GM21619 (cell line): ENCODE results near the gene ANXA11.
"Not testable (repeated sequence)": the region's sequence is repeated elsewhere in the genome, so short reads cannot be mapped to it uniquely, and the experiment has no call there.

Experiments
- ATAC-seq: cut with Tn5 transposase; IDR thresholded peaks from one replicate; pipeline ENCODE4 v1.9.1; 2021; ENCODE audit not compliant: unreplicated experiment

The ANXA11 gene

DNA sequence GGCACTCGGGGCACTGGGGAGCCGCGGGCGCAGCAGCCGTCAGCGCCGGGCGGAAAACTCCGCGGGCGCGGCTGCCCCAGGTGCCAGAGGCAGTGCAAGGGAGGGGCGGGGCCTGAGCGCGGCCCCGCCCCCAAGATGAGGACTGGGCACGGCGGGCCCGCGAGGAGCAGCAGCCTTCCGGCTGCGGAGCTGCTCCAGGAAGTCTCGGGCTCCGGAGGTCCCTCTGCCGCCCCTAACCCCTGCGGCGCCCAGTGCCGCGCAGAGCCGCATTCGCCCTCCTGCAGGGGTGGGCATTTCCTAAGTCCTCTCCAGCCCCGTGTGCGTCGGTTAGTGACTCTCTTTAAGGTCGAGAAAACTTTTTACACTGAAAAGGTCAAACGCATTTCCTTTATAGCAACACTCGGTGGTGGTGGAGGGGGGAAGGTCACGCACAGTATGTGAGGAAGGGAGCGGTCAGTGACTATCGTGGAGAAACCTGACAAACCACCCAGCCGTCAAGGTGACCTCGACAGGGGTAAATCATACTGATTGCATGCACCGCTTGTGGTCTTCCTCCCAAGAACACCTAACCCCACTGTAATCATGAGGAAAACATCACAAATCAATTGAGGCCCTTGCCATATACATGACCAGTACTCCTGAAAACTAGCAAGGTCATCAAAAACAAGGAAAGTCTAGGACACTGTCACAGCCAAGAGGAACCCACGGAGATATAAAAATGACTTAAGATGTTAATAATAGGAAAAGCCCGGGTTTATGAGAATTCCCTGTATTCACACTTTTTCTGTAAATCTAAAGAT, at the start of gene ANXA11:
TSS of gene ANXA11 (minus strand) at position 61 of the 800 bp plus-strand sequence. CDS start 32,676 bp downstream, outside the sequence.
- ATAC-seq = peak; percentile 83

- not testable (repeated sequence) for ATAC-seq
Observed at GRCh38 chr10:80254726-80255125, 49.4 kb upstream of the ANXA11 start.

DNA sequence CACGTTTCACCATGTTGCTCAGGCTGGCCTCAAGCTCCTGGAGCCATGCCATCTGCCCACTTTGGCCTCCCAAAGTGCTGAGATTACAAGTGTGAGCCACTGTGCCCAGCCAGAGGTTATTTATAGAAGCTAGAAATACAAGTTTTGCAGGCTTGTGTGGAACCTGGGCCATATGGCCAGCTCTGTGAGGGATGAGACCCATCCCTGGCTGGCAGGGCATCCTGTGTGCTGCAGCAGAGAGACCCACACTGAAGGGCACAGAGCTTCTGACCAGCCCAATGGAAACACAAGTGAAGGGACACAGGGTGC, 48.6 kb upstream of the ANXA11 start:
- not testable (repeated sequence) for ATAC-seq

DNA sequence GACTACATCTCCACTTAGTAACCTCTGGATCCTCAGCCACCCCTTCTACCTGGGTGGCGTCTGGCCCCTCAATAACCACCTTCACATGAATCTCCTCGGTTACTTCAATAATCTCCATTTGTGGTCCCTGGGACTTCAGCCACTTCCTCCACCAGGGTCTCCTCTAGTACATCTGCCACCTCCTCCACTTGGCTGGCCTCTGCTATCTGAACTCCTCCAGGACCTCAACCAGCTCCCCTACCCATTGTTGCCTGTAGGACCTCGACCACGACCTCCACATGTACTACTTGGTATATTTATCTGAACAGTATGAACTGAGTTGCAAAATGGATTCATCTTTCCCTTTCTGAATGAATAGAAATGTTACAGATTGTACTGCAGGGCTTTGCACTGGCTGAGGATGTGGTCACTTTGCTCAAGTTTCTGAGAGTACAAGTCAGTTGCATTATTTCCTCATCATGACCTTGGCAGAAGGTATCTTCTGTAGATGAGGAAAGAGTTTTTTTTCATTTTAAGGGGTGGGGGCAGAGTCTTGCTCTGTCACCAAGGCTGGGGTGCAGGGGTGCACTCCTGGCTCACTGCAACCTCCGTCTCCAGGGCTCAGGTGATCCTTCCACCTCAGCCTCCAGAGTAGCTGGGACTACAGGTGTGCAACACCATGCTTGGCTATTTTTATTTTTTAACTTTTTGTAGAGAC, 48.1 kb upstream of the ANXA11 start:
- ATAC-seq = peak; percentile 93

DNA sequence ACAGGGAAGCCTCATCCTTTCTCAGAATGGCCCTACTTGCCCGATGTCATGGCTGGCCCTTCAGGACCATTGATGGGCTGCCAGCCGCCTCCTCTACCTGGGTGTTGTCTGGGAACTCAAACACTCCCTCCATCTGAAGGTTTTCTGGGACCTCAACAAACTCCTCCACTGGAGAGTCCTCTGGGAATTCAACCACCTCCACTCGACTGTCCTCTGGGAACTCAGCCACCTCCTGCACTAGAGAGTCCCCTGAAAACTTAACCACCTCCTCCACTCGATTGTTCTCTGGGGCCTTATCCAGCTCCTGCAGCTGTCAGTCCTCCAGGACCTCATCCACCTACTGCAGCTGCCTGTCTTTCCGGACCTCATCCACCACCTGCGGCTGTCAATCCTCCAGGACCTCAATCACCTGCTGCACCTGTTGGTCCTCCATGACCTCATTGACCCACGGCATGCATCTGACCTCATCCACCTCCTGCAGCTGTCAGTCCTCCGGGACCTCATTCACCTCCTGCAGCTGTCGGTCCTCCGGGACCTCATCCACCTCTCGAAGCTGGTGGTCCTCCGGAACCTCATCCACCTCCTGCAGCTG, 47.1 kb upstream of the ANXA11 start:
- no peak for ATAC-seq

GRCh38 chr10:80251703-80252280, 46.5 kb upstream of the ANXA11 start:
- not testable (repeated sequence) for ATAC-seq

DNA sequence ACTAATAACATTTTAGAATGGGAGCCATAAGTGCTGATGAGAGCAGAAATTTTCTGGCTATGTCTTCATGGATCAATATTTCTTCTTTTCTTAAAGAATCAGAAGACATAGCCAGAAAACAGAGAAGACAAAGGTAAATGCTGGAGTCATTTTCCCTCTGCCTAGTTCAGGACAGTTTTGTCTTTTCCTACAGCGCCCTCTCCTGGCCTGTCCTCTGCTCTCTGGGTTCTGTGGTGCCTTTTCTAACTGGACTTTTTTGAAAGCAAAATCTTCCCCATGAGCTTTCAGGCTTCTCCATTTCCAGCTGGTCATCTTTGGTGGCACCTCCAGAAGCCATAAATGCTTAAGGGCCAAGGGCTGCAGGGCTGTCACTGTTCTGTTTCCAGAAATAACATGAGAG, 45.1 kb upstream of the ANXA11 start:
- ATAC-seq = not testable (repeated sequence)

DNA sequence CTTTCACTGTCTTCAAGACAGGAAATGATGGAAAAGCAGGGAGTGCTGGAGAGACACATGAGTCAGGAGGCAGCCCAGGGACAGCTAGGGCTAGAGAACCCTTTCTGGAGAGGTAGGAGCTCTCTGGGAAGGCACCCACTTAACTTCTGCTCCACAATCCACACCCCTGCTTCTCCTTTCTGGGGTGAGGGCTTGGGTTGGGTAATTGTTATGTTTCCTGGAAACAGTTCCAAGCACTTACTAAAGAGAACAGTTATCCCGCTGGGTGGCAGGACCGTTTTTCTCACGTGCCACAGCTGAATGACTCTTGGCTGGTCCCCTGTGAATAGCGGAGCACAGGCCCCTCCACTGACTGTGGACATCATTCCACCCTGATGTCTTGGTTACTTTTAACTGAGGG, 44.6 kb upstream of the ANXA11 start:
- ATAC-seq = not testable (repeated sequence)

DNA sequence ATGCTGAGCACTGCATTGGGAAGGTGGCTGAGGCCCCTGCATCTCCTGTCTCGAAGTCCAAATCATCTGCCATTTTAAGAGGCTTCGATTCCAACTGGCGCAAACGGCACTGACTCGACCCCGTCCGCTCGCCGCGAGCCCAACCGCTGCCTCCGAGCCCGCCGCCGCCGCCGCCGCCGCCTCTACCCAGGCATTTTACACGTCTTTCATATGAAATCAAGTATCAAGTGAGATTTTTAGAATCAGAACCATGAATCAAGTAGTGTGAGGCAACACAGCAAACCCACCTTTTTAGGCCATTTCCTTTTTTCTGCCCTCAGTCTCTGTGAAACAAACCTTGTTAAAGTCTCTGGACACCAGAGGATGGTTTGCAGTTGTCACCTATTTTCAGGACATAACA, 42.3 kb upstream of the ANXA11 start:
- ATAC-seq = not testable (repeated sequence)

- not testable (repeated sequence) for ATAC-seq
Observed at GRCh38 chr10:80244371-80244770, 39.0 kb upstream of the ANXA11 start.

- ATAC-seq = not testable (repeated sequence)
Observed at GRCh38 chr10:80242341-80242740, 37.0 kb upstream of the ANXA11 start.

DNA sequence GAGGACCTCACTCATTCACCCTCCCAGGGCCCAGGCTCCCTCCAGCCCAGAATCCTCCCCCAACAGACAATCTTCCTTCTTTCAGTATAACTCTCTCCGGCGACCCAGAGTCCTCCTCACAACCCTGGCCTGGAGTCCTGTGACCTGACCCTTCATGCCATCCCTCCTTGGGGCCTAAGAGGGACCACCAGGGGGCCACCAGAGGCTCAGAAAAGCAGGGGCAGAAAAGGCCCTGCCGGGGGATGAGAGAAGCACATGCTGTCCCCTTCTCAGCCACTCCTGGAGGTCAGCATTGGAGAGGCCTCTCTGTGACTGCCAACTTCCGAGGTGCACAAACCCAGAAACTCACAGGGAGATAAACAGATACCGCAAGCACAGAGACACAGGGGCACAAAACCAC, 31.1 kb upstream of the ANXA11 start:
- not testable (repeated sequence) for ATAC-seq

DNA sequence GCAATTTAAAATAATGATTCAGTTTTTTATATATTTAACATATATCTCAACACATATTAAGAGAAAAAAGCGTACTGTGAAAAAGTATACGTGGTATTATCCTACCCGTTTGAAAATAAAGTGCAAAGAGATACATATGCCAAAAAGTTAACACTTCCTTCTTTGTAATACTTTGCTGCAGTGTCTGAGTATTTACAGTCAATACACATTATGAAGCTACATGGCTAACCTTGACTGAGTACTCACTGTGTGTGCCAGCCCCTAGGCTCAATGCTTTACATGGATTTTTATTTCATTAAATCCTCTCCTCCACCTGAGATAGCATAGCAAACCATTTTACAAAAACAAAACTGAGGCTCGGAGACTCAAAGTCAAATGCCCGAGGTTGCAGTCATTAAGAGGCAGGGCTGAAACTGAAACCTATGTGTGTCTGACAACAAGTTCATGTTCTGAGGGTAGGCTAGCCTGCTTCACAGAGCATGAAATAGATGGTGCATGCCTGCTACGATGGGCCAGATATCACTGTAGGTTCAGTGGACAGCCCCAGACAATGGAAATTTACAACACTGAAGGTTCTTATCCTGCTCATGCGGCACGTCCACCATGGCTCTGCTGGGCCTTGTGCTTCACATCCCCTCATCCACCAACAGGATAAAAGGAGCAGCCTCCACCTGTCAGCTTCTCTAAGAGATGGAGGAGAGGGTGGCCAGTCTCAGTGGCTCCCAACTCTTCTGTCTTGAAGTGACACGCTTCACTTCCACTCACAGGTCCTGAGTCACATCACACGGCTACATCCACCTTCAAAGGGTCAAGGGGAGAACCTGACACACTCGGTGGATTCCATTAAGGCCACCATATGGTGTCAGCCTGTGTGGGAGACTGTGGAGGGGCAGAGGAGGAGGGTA, 29.2 kb upstream of the ANXA11 start:
- peak; percentile 100 for ATAC-seq

DNA sequence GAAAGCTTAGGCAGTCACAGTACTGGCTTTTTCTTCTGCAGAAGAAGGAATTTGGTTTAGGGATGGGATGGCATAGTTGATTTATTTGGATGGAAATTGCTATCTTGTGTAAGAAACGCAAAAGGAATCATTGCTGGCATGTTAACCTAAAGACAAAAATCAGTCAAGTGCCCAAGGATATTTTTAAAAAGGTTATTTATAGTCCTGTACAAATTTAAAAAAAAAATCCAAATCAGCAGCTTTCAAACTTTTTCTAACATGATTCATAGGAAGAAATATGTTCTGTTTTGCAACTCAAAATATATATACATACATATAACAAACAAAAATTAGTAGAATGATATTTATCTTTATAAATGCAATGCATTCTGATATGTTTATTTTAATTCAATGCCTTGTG, 28.5 kb upstream of the ANXA11 start:
- ATAC-seq = not testable (repeated sequence)

- ATAC-seq = not testable (repeated sequence)
Observed at GRCh38 chr10:80226723-80227122, 21.4 kb upstream of the ANXA11 start.

DNA sequence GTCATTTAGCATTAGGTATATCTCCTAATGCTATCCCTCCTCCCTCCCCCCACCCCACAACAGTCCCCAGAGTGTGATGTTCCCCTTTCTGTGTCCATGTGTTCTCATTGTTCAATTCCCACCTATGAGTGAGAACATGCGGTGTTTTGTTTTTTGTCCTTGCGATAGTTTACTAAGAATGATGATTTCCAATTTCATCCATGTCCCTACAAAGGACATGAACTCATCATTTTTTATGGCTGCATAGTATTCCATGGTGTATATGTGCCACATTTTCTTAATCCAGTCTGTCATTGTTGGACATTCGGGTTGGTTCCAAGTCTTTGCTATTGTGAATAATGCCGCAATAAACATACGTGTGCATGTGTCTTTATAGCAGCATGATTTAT, 17.7 kb upstream of the ANXA11 start:
- ATAC-seq = not testable (repeated sequence)

GRCh38 chr10:80218878-80219277, 13.5 kb upstream of the ANXA11 start:
- ATAC-seq = peak; percentile 95

- ATAC-seq = not testable (repeated sequence)
Observed at GRCh38 chr10:80214368-80214982, 9.1 kb upstream of the ANXA11 start.

GRCh38 chr10:80212535-80213115, 7.3 kb upstream of the ANXA11 start:
- not testable (repeated sequence) for ATAC-seq

GRCh38 chr10:80211786-80212185, 6.4 kb upstream of the ANXA11 start:
- no peak for ATAC-seq
